Suprapubic skin (tissue), 4 donors: ENCODE measurements around the gene FCHSD1.

Experiments used
- EP300 ChIP-seq: sonication (generic); formaldehyde crosslinking; IDR thresholded peaks from one replicate; pipeline ENCODE4 v1.6.1; 2017; ENCODE audit warnings: antibody characterized with exemption
- POLR2A ChIP-seq, 2 donors: fragments of 450-650 bp; IDR thresholded peaks; one replicate each; pipeline ENCODE4 v1.6.1; 2017; ENCODE audit warnings: antibody characterized with exemption in 2 of 2, mild to moderate bottlenecking in 2 of 2, moderate library complexity in 2 of 2
- POLR2AphosphoS5 ChIP-seq, 3 donors: sonication (generic); formaldehyde crosslinking; IDR thresholded peaks; one replicate each; pipeline ENCODE4 v1.6.1; 2017; ENCODE audit warnings: antibody characterized with exemption in 3 of 3
- TF ChIP-seq, protein P1 (sequence below), 2 donors: fragments of 200-600 bp in 1 of 2; fragments of 450-650 bp in 1 of 2; sonication (generic) in 1 of 2; IDR thresholded peaks; one replicate each; pipeline ENCODE4 v1.5.1; 2016 to 2019; ENCODE audit warnings: antibody characterized with exemption in 2 of 2, mild to moderate bottlenecking in 1 of 2, moderate library complexity in 1 of 2

DNA sequence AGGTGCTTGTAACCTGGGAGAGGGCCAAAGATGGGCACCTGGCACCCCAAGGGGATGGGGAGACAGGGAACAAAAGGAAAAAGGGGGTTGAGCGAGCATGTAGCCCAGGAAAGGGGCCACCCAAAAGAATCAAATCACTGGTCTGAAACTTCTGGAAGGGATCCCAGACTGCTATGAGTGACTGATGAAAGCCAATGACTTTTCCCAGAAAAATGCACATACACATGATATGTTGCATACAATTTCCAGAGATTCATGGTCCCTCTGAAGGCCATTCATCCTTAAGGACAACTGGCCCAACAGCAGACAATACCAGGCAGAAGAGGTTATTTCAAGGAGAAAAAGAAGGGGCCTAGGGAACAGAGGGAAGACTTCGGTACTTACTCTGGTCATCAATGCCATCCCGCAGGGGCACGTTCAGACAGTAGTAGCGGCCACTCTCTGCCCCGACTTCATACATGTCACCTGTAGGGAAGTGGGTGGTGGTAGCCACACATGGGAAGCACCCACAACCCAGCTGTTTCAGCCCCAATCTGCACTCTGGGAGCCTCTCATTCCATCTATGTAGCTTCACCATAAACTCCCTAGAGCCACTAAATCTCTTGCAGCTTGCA lies 22.9 kb downstream of the FCHSD1 start:
- TF ChIP-seq, protein P1, sequence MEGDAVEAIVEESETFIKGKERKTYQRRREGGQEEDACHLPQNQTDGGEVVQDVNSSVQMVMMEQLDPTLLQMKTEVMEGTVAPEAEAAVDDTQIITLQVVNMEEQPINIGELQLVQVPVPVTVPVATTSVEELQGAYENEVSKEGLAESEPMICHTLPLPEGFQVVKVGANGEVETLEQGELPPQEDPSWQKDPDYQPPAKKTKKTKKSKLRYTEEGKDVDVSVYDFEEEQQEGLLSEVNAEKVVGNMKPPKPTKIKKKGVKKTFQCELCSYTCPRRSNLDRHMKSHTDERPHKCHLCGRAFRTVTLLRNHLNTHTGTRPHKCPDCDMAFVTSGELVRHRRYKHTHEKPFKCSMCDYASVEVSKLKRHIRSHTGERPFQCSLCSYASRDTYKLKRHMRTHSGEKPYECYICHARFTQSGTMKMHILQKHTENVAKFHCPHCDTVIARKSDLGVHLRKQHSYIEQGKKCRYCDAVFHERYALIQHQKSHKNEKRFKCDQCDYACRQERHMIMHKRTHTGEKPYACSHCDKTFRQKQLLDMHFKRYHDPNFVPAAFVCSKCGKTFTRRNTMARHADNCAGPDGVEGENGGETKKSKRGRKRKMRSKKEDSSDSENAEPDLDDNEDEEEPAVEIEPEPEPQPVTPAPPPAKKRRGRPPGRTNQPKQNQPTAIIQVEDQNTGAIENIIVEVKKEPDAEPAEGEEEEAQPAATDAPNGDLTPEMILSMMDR (IDR thresholded peaks at IDR 0.05), result no peak
- TF ChIP-seq POLR2A (IDR thresholded peaks at IDR 0.05) (no peak), EP300 (no peak), POLR2AphosphoS5 (IDR thresholded peaks at IDR 0.05) (no peak)
